HFF-Myc (cell line): ENCODE data around the gene CEMP1.

Experiments used
- DNase-seq: peaks from one replicate; pipeline ENCODE4 v3.0.0-alpha.2; 2011; ENCODE audit warnings: low read depth; ENCODE audit errors: extremely low read depth
- H3K4me3 ChIP-seq: replicated peaks from 2 replicates; pipeline ENCODE4 v1.5.1; 2011; ENCODE audit warnings: low read depth, mild to moderate bottlenecking, control low read depth, low read length
- TF ChIP-seq, protein P1 (sequence below): IDR thresholded peaks from 2 replicates; pipeline ENCODE4 v1.5.1; 2012; ENCODE audit warnings: mild to moderate bottlenecking, low read depth, low read length, control low read depth; ENCODE audit errors: missing control alignments

The CEMP1 gene

DNA sequence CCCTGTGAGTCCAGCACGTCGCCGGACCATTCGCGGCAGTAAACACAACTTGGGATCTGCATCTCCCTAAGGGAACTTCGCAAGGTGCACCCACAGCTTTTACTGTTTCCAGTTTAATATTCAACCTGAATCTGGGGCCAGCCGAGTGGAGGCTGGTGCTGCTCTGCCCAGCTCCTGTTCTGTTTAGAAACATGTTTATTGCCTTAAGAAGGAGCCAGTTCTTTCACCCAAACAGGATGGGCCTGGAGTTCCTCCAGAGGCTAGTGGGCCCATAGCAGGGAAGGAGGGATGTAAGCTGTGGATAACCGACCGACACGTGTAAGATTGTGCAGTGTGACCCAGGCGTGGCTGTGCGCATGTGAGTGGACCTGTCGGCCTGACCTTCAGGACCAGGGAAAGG, 38.9 kb downstream of the CEMP1 start:
- TF ChIP-seq, protein P1, sequence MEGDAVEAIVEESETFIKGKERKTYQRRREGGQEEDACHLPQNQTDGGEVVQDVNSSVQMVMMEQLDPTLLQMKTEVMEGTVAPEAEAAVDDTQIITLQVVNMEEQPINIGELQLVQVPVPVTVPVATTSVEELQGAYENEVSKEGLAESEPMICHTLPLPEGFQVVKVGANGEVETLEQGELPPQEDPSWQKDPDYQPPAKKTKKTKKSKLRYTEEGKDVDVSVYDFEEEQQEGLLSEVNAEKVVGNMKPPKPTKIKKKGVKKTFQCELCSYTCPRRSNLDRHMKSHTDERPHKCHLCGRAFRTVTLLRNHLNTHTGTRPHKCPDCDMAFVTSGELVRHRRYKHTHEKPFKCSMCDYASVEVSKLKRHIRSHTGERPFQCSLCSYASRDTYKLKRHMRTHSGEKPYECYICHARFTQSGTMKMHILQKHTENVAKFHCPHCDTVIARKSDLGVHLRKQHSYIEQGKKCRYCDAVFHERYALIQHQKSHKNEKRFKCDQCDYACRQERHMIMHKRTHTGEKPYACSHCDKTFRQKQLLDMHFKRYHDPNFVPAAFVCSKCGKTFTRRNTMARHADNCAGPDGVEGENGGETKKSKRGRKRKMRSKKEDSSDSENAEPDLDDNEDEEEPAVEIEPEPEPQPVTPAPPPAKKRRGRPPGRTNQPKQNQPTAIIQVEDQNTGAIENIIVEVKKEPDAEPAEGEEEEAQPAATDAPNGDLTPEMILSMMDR, result no peak
- DNase-seq, result no peak
- H3K4me3 ChIP-seq, result no peak overlapping the region

GRCh38 chr16:2490190-2491105, 40.8 kb downstream of the CEMP1 start:
- no peak for DNase-seq
- TF ChIP-seq, protein P1, result no peak
- H3K4me3 ChIP-seq, result no peak overlapping the region

DNA sequence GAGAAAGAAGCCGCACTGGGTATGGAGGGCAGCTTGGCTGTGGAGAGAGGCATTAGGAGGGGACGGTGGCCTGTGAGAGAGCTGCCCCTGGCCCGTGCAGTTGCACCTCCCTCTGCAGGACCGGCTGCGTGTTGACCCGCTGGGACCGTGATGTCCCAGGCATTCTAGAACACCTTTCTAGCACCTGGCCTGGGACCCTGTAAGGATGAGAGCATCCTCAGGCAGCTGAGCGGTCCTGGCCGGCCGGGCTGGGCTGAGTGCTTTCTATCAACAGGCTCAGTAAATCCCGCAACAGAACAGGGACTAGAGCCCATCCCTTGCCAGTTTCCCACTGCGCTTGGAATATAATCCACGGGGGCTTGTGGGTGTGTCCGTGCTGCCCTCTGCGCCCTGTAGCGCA, 41.6 kb downstream of the CEMP1 start:
- DNase-seq, result no peak
- TF ChIP-seq, protein P1, result no peak
- H3K4me3 ChIP-seq, result no peak overlapping the region

GRCh38 chr16:2487903-2488531, 43.2 kb downstream of the CEMP1 start:
- TF ChIP-seq, protein P1, result no peak
- H3K4me3 ChIP-seq, result no peak overlapping the region
- no peak for DNase-seq

- TF ChIP-seq, protein P1, result no peak
- H3K4me3 ChIP-seq, result no peak overlapping the region
- DNase-seq, result no peak
These were observed 43.7 kb downstream of the CEMP1 start for GRCh38 chr16:2487517-2487842.

DNA sequence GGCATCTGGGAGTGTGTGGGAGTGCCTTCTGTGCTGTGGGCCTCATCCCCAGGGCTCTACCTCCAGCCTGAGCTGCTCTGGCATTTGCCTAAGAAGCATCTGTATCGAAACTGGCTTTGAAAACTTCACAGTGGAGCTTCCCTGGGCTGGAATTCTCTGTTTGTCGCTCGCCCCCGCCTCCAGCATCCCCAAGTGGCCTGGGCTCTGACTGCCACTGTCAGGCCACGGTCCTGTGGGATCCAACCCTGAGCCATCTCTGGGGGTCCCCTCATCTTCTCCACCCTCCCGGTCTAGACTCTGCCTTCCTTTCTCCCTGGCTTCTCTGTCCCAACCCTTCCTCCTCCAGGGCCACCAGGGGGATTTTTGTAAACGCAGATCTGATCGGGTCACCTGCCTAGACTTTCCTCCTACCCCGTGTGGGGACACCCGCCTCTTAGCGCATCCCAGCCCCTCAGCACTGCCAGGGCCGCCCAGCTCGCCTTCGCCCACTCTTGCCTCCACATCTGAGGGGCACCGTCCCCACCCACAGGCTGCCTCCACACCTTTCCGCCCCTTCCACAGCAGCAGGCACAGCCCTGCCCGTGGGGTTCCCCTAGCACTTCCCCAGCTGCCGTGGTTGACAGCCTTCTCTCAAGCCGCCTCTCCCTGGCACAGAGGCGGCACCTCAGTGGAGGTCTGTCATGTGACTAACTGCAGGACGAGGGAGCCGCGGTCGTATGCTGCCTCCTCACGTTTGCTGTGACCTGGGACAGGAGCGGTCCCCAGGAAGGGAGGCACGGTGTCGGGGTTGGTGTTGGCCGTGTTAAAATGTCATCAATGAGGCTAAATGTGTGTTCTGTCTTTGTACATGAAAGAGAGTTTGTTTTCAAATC, 44.3 kb downstream of the CEMP1 start:
- H3K4me3 ChIP-seq, result no peak overlapping the region
- TF ChIP-seq, protein P1, result no peak
- DNase-seq, result no peak
